PC-3 (cell line): Measurements from ENCODE around the gene FSD1L.

Source experiments
- EZH2 ChIP-seq: fragments of 300-600 bp; sonication (generic); IDR thresholded peaks from one replicate; pipeline ENCODE4 v1.6.1; 2017; ENCODE audit warnings: antibody characterized with exemption, mild to moderate bottlenecking, low read length; ENCODE audit not compliant: unreplicated experiment
- EZH2phosphoT487 ChIP-seq: fragments of 300-600 bp; sonication (generic); IDR thresholded peaks from 2 replicates; pipeline ENCODE4 v1.6.1; 2018; ENCODE audit warnings: mild to moderate bottlenecking, antibody characterized with exemption, low read length, borderline replicate concordance
- TF ChIP-seq, protein P1 (sequence below): fragments of 300-600 bp; sonication (generic); conservative IDR thresholded peaks from 2 replicates; pipeline ENCODE4 v1.5.1; 2017; ENCODE audit warnings: antibody characterized with exemption, low read depth, mild to moderate bottlenecking, low read length

DNA sequence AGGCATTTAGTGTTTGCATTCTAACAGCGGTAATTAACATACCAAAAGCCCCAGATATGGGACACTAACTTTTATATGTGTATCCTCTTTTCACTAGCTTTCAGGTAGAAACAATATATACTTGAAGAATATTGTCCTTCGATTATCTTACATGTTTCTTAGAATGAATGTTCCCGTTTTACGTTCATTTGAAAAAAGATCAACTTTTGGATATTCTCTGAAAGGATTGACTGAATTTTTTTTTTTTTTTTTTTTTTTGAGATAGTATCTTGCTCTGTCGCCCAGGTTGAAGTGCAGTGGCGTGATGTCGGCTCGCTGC lies 32.2 kb upstream of the FSD1L start:
- TF ChIP-seq, protein P1, sequence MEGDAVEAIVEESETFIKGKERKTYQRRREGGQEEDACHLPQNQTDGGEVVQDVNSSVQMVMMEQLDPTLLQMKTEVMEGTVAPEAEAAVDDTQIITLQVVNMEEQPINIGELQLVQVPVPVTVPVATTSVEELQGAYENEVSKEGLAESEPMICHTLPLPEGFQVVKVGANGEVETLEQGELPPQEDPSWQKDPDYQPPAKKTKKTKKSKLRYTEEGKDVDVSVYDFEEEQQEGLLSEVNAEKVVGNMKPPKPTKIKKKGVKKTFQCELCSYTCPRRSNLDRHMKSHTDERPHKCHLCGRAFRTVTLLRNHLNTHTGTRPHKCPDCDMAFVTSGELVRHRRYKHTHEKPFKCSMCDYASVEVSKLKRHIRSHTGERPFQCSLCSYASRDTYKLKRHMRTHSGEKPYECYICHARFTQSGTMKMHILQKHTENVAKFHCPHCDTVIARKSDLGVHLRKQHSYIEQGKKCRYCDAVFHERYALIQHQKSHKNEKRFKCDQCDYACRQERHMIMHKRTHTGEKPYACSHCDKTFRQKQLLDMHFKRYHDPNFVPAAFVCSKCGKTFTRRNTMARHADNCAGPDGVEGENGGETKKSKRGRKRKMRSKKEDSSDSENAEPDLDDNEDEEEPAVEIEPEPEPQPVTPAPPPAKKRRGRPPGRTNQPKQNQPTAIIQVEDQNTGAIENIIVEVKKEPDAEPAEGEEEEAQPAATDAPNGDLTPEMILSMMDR = no peak
- no peak for TF ChIP-seq EZH2
- no peak for TF ChIP-seq EZH2phosphoT487
